Urinary bladder (tissue), 4 donors: ENCODE measurements around the gene CCNQ. TPM values are rescaled to one million over a fixed set of nuclear protein-coding genes. Genes with fewer than 3 reads are reported as not detected.

Experiments used
- DNase-seq: peaks from one replicate; pipeline ENCODE4 v3.0.0-alpha.2; 2015; ENCODE audit errors: extremely low spot score
- H3K27ac ChIP-seq: one replicate; pipeline ENCODE4 v1.5.1; 2013; ENCODE audit warnings: low read depth, mild to moderate bottlenecking, moderate library complexity
- H3K36me3 ChIP-seq: one replicate; pipeline ENCODE4 v1.6.1; 2013; ENCODE audit warnings: mild to moderate bottlenecking, moderate library complexity; ENCODE audit not compliant: insufficient read depth
- H3K4me1 ChIP-seq: one replicate; pipeline ENCODE4 v1.6.1; 2013; ENCODE audit warnings: mild to moderate bottlenecking, moderate library complexity; ENCODE audit not compliant: insufficient read depth
- H3K4me3 ChIP-seq: one replicate; pipeline ENCODE4 v1.5.1; 2013; ENCODE audit warnings: low read depth, low read length
- WGBS: extraction: QIAGEN DNeasy Blood & Tissue Kit; methylation state at CpG from one replicate; pipeline ENCODE4 v1.1.7; 2013; 5-methylcytosine and 5-hydroxymethylcytosine counted together
- polyA plus RNA-seq: library from polyadenylated mRNA; stranded (reverse); fragments of 200-250 nt; gene quantifications from one replicate; pipeline ENCODE4 v1.2.3, GENCODE V29; 2013
- total RNA-seq: library from RNA; depleted of rRNA; stranded (reverse); fragments of >200 nt; gene quantifications from one replicate; pipeline ENCODE4 v1.2.3, GENCODE V29; 2014
- donor health status: healthy with polysubstance abuse.
- donor health status: healthy.

Gene CCNQ
- total and polyA plus RNA-seq, 2 donors = 11.8 to 33.1 TPM

- WGBS = 82% methylated on average over 6 of the region's 6 CpGs
- DNase-seq = no peak
- H3K27ac ChIP-seq = no peak overlapping the region
These were observed 22.0 kb downstream of the CCNQ start for GRCh38 chrX:153576961-153577360.

GRCh38 chrX:153576239-153576870, 22.6 kb downstream of the CCNQ start:
- Histone ChIP-seq H3K36me3 (no peaks in the 10 kb centered on the region), H3K4me1 (no peaks in the 10 kb centered on the region), H3K4me3 (no peak overlapping the region), H3K27ac (no peak overlapping the region)
- WGBS = 74% methylated on average over 10 of the region's 10 CpGs
- no peak for DNase-seq

More at GRCh38 chrX:153576961-153577360, 22.0 kb downstream of the CCNQ start:
- Histone ChIP-seq H3K4me1 (no peaks in the 10 kb centered on the region), H3K36me3 (no peaks in the 10 kb centered on the region), H3K4me3 (no peak overlapping the region)

- DNase-seq = no peak
- no peak overlapping the region for H3K4me3 ChIP-seq
- WGBS = 91% methylated on average over 4 of the region's 4 CpGs
- no peaks in the 10 kb centered on the region for H3K36me3 ChIP-seq
- H3K27ac ChIP-seq = no peak overlapping the region
- H3K4me1 ChIP-seq = no peaks in the 10 kb centered on the region
These were observed 25.0 kb downstream of the CCNQ start for GRCh38 chrX:153573984-153574383.

GRCh38 chrX:153572601-153573000, 26.3 kb downstream of the CCNQ start:
- DNase-seq = no peak
- no peak overlapping the region for H3K4me3 ChIP-seq
- no peaks in the 10 kb centered on the region for H3K4me1 ChIP-seq
- 86% methylated on average over 10 of the region's 10 CpGs for WGBS
- no peak overlapping the region for H3K27ac ChIP-seq
- H3K36me3 ChIP-seq = no peaks in the 10 kb centered on the region

GRCh38 chrX:153571534-153571908, 27.4 kb downstream of the CCNQ start:
- no peak for DNase-seq
- no peaks in the 10 kb centered on the region for H3K4me1 ChIP-seq
- WGBS = 79% methylated on average over 6 of the region's 6 CpGs
- H3K27ac ChIP-seq = no peak overlapping the region
- no peaks in the 10 kb centered on the region for H3K36me3 ChIP-seq
- no peak overlapping the region for H3K4me3 ChIP-seq

- Histone ChIP-seq H3K4me3 (no peak overlapping the region), H3K36me3 (no peaks in the 10 kb centered on the region), H3K4me1 (no peaks in the 10 kb centered on the region), H3K27ac (no peak overlapping the region)
- WGBS = 94% methylated on average over 13 of the region's 13 CpGs
- no peak for DNase-seq
These were observed 29.5 kb downstream of the CCNQ start for GRCh38 chrX:153569475-153569874.

- 81% methylated on average over 21 of the region's 21 CpGs for WGBS
- no peak overlapping the region for H3K27ac ChIP-seq
- no peak overlapping the region for H3K4me3 ChIP-seq
- DNase-seq = no peak
- no peaks in the 10 kb centered on the region for H3K4me1 ChIP-seq
- no peaks in the 10 kb centered on the region for H3K36me3 ChIP-seq
These were observed 30.4 kb downstream of the CCNQ start for GRCh38 chrX:153568451-153569011.

GRCh38 chrX:153565996-153566580, 32.9 kb downstream of the CCNQ start:
- no peak for DNase-seq
- no peak overlapping the region for H3K4me3 ChIP-seq
- 83% methylated on average over 8 of the region's 9 CpGs for WGBS
- no peaks in the 10 kb centered on the region for H3K36me3 ChIP-seq
- H3K27ac ChIP-seq = no peak overlapping the region
- H3K4me1 ChIP-seq = no peaks in the 10 kb centered on the region

- Histone ChIP-seq H3K36me3 (no peaks in the 10 kb centered on the region), H3K27ac (no peak overlapping the region), H3K4me1 (no peaks in the 10 kb centered on the region), H3K4me3 (no peak overlapping the region)
- WGBS = 74% methylated on average over 14 of the region's 14 CpGs
- DNase-seq = no peak
These were observed 34.8 kb downstream of the CCNQ start for GRCh38 chrX:153564047-153564606.

- Histone ChIP-seq H3K4me1 (no peaks in the 10 kb centered on the region), H3K36me3 (no peaks in the 10 kb centered on the region), H3K27ac (no peak overlapping the region), H3K4me3 (no peak overlapping the region)
- DNase-seq = no peak
- WGBS = 89% methylated on average over 9 of the region's 9 CpGs
These were observed 36.4 kb downstream of the CCNQ start for GRCh38 chrX:153562546-153562945.

- WGBS = 89% methylated on average over 7 of the region's 7 CpGs
- no peak for DNase-seq
- Histone ChIP-seq H3K27ac (no peak overlapping the region), H3K4me3 (no peak overlapping the region), H3K4me1 (no peaks in the 10 kb centered on the region), H3K36me3 (no peaks in the 10 kb centered on the region)
These were observed 37.6 kb downstream of the CCNQ start for GRCh38 chrX:153561337-153561736.

- WGBS = 91% methylated on average over 22 of the region's 22 CpGs
- Histone ChIP-seq H3K36me3 (no peaks in the 10 kb centered on the region), H3K27ac (no peak overlapping the region), H3K4me1 (no peaks in the 10 kb centered on the region), H3K4me3 (no peak overlapping the region)
- no peak for DNase-seq
These were observed 38.5 kb downstream of the CCNQ start for GRCh38 chrX:153560466-153560865.

GRCh38 chrX:153560000-153560399, 38.9 kb downstream of the CCNQ start:
- DNase-seq = no peak
- 60% methylated on average over 9 of the region's 9 CpGs for WGBS
- no peaks in the 10 kb centered on the region for H3K36me3 ChIP-seq
- no peaks in the 10 kb centered on the region for H3K4me1 ChIP-seq
- no peak overlapping the region for H3K4me3 ChIP-seq
- H3K27ac ChIP-seq = no peak overlapping the region
